ENCODE measurements around the gene TLE4. TPM values are rescaled to one million over a fixed set of nuclear protein-coding genes. Genes with fewer than 3 reads are reported as not detected.
A peak's percentile ranks its signal among the peaks of the same experiment; 100 is the strongest.

TLE4 gene
- total RNA-seq, 3 donors from 2014 or later (not counting 1 experiment from before 2014, with no cell fraction given): 214 to 240 (median 220) TPM

DNA sequence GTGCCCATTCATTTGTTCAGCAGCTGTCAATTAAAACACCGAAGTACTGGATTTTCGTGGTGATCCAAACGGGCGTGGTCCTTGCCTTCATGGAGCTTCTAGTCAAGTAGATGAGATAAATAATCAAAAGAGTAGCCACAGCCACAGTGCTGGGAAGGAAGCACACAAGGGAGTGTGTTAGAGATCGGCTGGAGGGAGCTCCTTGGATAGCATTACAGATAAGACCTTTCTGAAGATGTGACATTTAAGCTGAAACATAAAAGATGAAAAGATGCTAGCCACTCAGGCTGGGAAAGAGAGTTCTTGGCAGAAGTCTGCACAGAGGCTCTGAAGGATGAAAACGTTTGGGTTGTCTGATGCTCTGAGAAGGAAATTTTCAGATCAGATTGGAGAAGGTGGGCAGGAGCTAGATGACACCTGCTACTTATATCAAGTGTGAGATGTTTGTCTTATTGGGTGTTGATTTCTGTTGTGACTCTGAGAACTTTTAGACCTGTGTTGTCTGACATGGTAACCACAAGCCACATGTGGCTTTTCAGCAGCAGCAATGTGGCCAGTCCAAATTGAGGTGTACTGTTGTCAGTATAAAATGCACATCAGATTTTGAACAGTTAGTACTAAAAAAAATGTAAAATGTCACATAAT, 123.9 kb downstream of the TLE4 start:
- DNase-seq (peak; percentile 30 to 56), ATAC-seq (peak; percentile 83 to 96 (median 87))
- Mint-ChIP-seq H3K9me3 (no peaks in the 10 kb centered on the region), H3K27me3 (ENCODE audit: low read depth in 2 of 2) (no peaks in the 10 kb centered on the region), H3K4me1 (peaks cover 71 to 77% of the 10 kb centered on the region in 2 donors), H3K36me3 (no peaks in the 10 kb centered on the region), H3K4me3 (peak overlapping the region; percentile 73), H3K27ac (peak overlapping the region; percentile 50 to 62)
- TF ChIP-seq, protein P1, sequence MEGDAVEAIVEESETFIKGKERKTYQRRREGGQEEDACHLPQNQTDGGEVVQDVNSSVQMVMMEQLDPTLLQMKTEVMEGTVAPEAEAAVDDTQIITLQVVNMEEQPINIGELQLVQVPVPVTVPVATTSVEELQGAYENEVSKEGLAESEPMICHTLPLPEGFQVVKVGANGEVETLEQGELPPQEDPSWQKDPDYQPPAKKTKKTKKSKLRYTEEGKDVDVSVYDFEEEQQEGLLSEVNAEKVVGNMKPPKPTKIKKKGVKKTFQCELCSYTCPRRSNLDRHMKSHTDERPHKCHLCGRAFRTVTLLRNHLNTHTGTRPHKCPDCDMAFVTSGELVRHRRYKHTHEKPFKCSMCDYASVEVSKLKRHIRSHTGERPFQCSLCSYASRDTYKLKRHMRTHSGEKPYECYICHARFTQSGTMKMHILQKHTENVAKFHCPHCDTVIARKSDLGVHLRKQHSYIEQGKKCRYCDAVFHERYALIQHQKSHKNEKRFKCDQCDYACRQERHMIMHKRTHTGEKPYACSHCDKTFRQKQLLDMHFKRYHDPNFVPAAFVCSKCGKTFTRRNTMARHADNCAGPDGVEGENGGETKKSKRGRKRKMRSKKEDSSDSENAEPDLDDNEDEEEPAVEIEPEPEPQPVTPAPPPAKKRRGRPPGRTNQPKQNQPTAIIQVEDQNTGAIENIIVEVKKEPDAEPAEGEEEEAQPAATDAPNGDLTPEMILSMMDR (IDR thresholded peaks at IDR 0.05): no peak
- no peak overlapping the region for H3K27ac ChIP-seq (ENCODE audit: low read length)
- no peaks in the 10 kb centered on the region for H3K27me3 ChIP-seq (ENCODE audit: control insufficient read depth, insufficient read depth, low read length)
- H3K4me1 ChIP-seq (ENCODE audit: control insufficient read depth, insufficient read depth, low read length): peaks cover 19% of the 10 kb centered on the region
- no peaks in the 10 kb centered on the region for H3K9me3 ChIP-seq (ENCODE audit: control insufficient read depth, insufficient read depth, low read length)
- no peak overlapping the region for H3K4me3 ChIP-seq (ENCODE audit: low read length)
- 68% methylated on average over 6 of the region's 6 CpGs for WGBS (ENCODE audit: insufficient coverage)
- no peaks in the 10 kb centered on the region for H3K36me3 ChIP-seq (ENCODE audit: control insufficient read depth, insufficient read depth, low read length)
- intact Hi-C loops (cut with micrococcal nuclease): loop anchor here (1.0 to 2.0 kb wide), 2 partner anchors 71 to 124 kb away; partner anchors contain the start of gene TLE4

DNA sequence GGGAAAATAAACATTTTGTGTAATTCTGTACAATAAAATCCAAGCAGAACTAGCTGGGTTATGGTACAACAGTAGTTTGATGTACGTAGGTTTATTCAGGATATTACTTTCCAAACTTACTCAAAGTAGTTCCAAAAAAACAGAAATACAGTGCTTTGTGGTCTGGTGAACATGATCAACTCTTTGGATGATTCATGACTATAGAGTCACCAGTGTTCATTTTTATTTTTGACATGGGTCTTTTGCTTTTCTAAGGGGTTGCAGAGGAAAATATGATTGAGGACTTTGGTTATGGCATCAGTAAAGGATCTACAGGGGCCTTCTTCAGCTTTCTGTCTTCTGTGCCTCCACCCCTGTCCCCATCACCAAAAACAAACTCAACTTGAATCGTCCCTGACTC, 127.2 kb downstream of the TLE4 start:
- Histone ChIP-seq H3K36me3 (ENCODE audit: control insufficient read depth, insufficient read depth, low read length) (no peaks in the 10 kb centered on the region), H3K4me3 (ENCODE audit: low read length) (no peak overlapping the region), H3K4me1 (ENCODE audit: control insufficient read depth, insufficient read depth, low read length) (peaks cover 19% of the 10 kb centered on the region), H3K9me3 (ENCODE audit: control insufficient read depth, insufficient read depth, low read length) (no peaks in the 10 kb centered on the region), H3K27me3 (ENCODE audit: control insufficient read depth, insufficient read depth, low read length) (no peaks in the 10 kb centered on the region), H3K27ac (ENCODE audit: low read length) (no peak overlapping the region)
- DNase-seq: no peak
- Mint-ChIP-seq H3K27ac (no peak overlapping the region), H3K36me3 (no peaks in the 10 kb centered on the region), H3K27me3 (ENCODE audit: low read depth in 2 of 2) (no peaks in the 10 kb centered on the region), H3K4me1 (peaks cover 67 to 77% of the 10 kb centered on the region in 2 donors), H3K9me3 (no peaks in the 10 kb centered on the region), H3K4me3 (no peak overlapping the region)
- TF ChIP-seq, protein P1 (IDR thresholded peaks at IDR 0.05): no peak
- intact Hi-C loops (cut with micrococcal nuclease): no loop called here
- ATAC-seq: no peak
- WGBS (ENCODE audit: insufficient coverage): no CpG with 5 or more reads among the region's 2 CpGs

DNA sequence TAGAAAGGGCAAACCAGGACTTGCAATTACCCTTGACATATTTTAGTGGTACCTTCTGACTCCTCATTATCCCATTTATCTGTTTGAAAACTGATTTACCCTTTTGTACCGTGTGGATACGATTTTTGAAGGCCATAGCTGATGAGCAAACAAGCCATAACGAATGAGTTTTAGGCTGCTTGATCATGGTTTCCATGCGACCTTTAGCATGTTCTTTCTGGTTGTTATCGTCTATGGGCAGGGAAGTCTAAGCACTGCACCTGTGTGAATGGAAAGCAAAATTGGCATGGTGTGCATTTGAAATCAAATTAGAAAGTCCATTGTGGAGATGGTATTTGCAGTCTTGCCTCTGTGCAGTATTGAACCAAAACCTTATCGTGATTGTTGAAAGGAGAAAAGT, 127.7 kb downstream of the TLE4 start:
- H3K9me3 ChIP-seq (ENCODE audit: control insufficient read depth, insufficient read depth, low read length): no peaks in the 10 kb centered on the region
- no peak overlapping the region for H3K27ac Mint-ChIP-seq
- no peak overlapping the region for H3K27ac ChIP-seq (ENCODE audit: low read length)
- peaks cover 67 to 76% of the 10 kb centered on the region in 2 donors for H3K4me1 Mint-ChIP-seq
- H3K27me3 Mint-ChIP-seq (ENCODE audit: low read depth in 2 of 2): no peaks in the 10 kb centered on the region
- TF ChIP-seq, protein P1 (IDR thresholded peaks at IDR 0.05): no peak
- no peaks in the 10 kb centered on the region for H3K36me3 ChIP-seq (ENCODE audit: control insufficient read depth, insufficient read depth, low read length)
- intact Hi-C loops (cut with micrococcal nuclease): no loop called here
- no peak overlapping the region for H3K4me3 ChIP-seq (ENCODE audit: low read length)
- H3K9me3 Mint-ChIP-seq: no peaks in the 10 kb centered on the region
- peaks cover 19% of the 10 kb centered on the region for H3K4me1 ChIP-seq (ENCODE audit: control insufficient read depth, insufficient read depth, low read length)
- 98% methylated on average over 6 of the region's 6 CpGs for WGBS (ENCODE audit: insufficient coverage)
- H3K27me3 ChIP-seq (ENCODE audit: control insufficient read depth, insufficient read depth, low read length): no peaks in the 10 kb centered on the region
- H3K36me3 Mint-ChIP-seq: no peaks in the 10 kb centered on the region
- ATAC-seq (no peak), DNase-seq (no peak)
- H3K4me3 Mint-ChIP-seq: no peak overlapping the region

Data from natural killer cell (primary cell).